Panc1 (cell line): Measurements from ENCODE around the gene KIF21A.

Experiments used
- CTCF ChIP-seq: fragments of 450-650 bp; IDR thresholded peaks from 2 replicates; pipeline ENCODE4 v1.5.1; 2017; ENCODE audit warnings: mild to moderate bottlenecking
- POLR2AphosphoS5 ChIP-seq: IDR thresholded peaks from 2 replicates; pipeline ENCODE4 v1.6.1; 2012; ENCODE audit warnings: mild to moderate bottlenecking, low read depth, low read length, moderate library complexity
- REST ChIP-seq, 2 experiments: IDR thresholded peaks; 2 replicates each; pipeline ENCODE4 v1.6.1; 2011 to 2012; ENCODE audit warnings: low read depth in 2 of 2, control low read depth in 1 of 2, low read length in 1 of 2, mild to moderate bottlenecking in 1 of 2, moderate library complexity in 1 of 2; ENCODE audit not compliant: insufficient read depth in 1 of 2
- SIN3A ChIP-seq: IDR thresholded peaks from 2 replicates; pipeline ENCODE4 v1.6.1; 2012; ENCODE audit warnings: low read depth, mild to moderate bottlenecking, low read length, moderate library complexity, borderline replicate concordance; ENCODE audit not compliant: insufficient read depth
- TCF7L2 ChIP-seq: IDR thresholded peaks from 2 replicates; pipeline ENCODE4 v1.6.1; 2011; ENCODE audit warnings: mild to moderate bottlenecking, low read depth, low read length, inconsistent platforms

- no peak for TF ChIP-seq CTCF
- TF ChIP-seq POLR2AphosphoS5: no peak
- TF ChIP-seq REST (IDR thresholded peaks at IDR 0.05; ENCODE audit: insufficient read depth in 1 of 2, low read depth in 2 of 2, low read length in 1 of 2): no peak
- no peak for TF ChIP-seq TCF7L2
- no peak for TF ChIP-seq SIN3A
Observed at GRCh38 chr12:39412210-39412609, 30.7 kb downstream of the KIF21A start.
